ENCODE results near the gene CIBAR2. TPM values are rescaled to one million over a fixed set of nuclear protein-coding genes. Genes with fewer than 3 reads are reported as not detected.

CIBAR2 gene
- total and polyA plus RNA-seq, 2 experiments from 2014 or later: not detected

DNA sequence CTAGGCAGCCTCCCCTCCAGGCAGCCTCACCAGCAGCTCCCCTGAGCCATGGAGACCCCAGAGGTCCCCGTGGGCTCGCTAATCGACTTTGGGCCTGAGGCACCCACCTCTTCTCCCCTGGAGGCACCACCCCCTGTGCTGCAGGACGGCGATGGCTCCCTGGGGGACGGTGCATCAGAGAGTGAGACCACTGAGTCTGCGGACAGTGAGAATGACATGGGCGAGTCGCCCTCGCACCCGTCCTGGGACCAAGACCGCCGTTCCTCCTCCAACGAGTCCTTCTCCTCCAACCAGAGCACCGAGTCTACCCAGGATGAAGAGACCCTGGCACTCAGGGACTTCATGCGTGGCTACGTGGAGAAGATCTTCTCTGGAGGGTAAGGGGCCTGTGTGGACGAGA lies 45.2 kb downstream of the CIBAR2 start:
- Histone ChIP-seq H3K79me2 (ENCODE audit: insufficient read depth) (no peaks in the 10 kb centered on the region), H3F3A (ENCODE audit: insufficient read depth) (no peaks in the 10 kb centered on the region; the same call in none of the 2 replicates), H3K9me3 (ENCODE audit: low read depth) (no peaks in the 10 kb centered on the region), H3K27me3 (replicated peaks; ENCODE audit: insufficient read depth) (no peaks in the 10 kb centered on the region), H2AFZ (no peak overlapping the region), H4K20me1 (ENCODE audit: insufficient read depth) (no peaks in the 10 kb centered on the region), H3K9ac (no peak overlapping the region), H3K27ac (no peak overlapping the region), H3K36me3 (ENCODE audit: low read depth) (no peaks in the 10 kb centered on the region), H3K4me3 (no peak overlapping the region), H3K9me2 (ENCODE audit: insufficient read depth) (no peaks in the 10 kb centered on the region), H3K4me2 (ENCODE audit: unreplicated experiment) (no peak overlapping the region), H3K4me1 (ENCODE audit: insufficient read depth) (no peaks in the 10 kb centered on the region)
- in situ Hi-C loops (cut with MboI): no loop called here
- WGBS, 2 experiments (ENCODE audit: low coverage in 1 of 2, low lambda C conversion rate in 2 of 2, missing lambda C conversion rate in 2 of 2): 96 to 98% methylated on average over 18 of the region's 18 CpGs
- no peak for DNase-seq
- no peak for TF ChIP-seq EZH2 (IDR thresholded peaks at IDR 0.05; ENCODE audit: insufficient read depth, poor library complexity, severe bottlenecking)
- TF ChIP-seq EZH2phosphoT487 (IDR thresholded peaks at IDR 0.05; ENCODE audit: insufficient read depth, low read depth): no peak

DNA sequence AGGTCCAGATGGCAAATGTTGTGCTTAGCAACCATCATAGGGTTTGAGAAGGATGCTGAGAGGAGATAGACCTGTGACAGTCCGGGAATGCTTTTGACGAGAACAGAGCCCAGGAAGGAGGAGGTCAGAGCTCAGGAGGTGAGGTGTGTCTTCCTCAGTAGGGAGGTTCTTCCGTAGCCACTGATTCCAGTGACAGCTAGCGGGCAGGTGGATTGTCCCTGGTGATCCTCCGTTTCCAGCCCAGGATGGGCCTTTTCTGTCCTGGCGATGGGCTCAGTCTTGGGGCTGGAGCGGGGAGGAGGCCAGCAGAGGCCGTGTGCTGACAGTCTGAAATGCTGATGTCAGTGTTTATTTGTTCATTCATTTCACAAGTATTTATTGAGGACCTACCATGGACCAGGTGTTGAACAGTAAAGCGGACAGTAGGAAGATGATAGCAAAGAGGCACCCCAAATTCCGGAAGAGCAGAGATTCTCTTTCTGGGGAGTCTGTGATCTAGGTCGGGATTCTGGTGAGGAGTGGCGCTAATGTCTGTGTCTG lies 45.9 kb downstream of the CIBAR2 start:
- WGBS, 2 experiments (ENCODE audit: low coverage in 1 of 2, low lambda C conversion rate in 2 of 2, missing lambda C conversion rate in 2 of 2): 93 to 95% methylated on average over 12 of the region's 12 CpGs
- H3K27ac ChIP-seq: no peak overlapping the region
- no peaks in the 10 kb centered on the region for H3K4me1 ChIP-seq (ENCODE audit: insufficient read depth)
- H3F3A ChIP-seq (ENCODE audit: insufficient read depth): no peaks in the 10 kb centered on the region
- H2AFZ ChIP-seq: no peak overlapping the region
- no peak overlapping the region for H3K9ac ChIP-seq
- no peaks in the 10 kb centered on the region for H3K36me3 ChIP-seq (ENCODE audit: low read depth)
- no peak overlapping the region for H3K4me2 ChIP-seq (ENCODE audit: unreplicated experiment)
- no peaks in the 10 kb centered on the region for H3K9me3 ChIP-seq (ENCODE audit: low read depth)
- no peak overlapping the region for H3K4me3 ChIP-seq
- TF ChIP-seq EZH2phosphoT487 (IDR thresholded peaks at IDR 0.05; ENCODE audit: insufficient read depth, low read depth) (no peak), EZH2 (IDR thresholded peaks at IDR 0.05; ENCODE audit: insufficient read depth, poor library complexity, severe bottlenecking) (no peak)
- H4K20me1 ChIP-seq (ENCODE audit: insufficient read depth): no peaks in the 10 kb centered on the region
- in situ Hi-C loops (cut with MboI): no loop called here
- no peaks in the 10 kb centered on the region for H3K79me2 ChIP-seq (ENCODE audit: insufficient read depth)
- no peak for DNase-seq
- H3K9me2 ChIP-seq (ENCODE audit: insufficient read depth): no peaks in the 10 kb centered on the region
- no peaks in the 10 kb centered on the region for H3K27me3 ChIP-seq (replicated peaks; ENCODE audit: insufficient read depth)

DNA sequence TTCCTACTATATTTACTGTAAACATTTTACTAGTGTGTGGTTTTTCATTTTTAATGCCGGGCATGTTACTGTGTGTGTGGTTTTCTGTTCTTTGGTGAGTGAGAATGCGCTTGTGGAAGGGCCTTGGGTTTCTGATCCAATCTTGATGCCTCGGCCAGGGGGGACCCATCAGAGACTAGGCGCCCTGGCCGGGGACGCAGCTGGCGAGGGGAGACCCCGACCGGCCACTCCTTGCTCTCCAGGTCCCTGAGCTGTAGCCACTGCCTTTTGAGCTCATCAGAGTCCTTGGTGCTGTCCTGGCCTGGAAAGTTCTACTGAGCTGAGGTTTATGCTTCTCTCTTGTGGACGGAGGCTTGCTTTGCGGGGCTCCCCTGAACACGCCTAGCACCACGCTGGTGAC lies 47.2 kb downstream of the CIBAR2 start:
- H3K27ac ChIP-seq: no peak overlapping the region
- H3K4me2 ChIP-seq (ENCODE audit: unreplicated experiment): no peak overlapping the region
- H3K27me3 ChIP-seq (replicated peaks; ENCODE audit: insufficient read depth): no peaks in the 10 kb centered on the region
- 88 to 90% methylated on average over 13 of the region's 13 CpGs for WGBS, 2 experiments (ENCODE audit: low coverage in 1 of 2, low lambda C conversion rate in 2 of 2, missing lambda C conversion rate in 2 of 2)
- no peak for TF ChIP-seq EZH2 (IDR thresholded peaks at IDR 0.05; ENCODE audit: insufficient read depth, poor library complexity, severe bottlenecking)
- no peak for TF ChIP-seq EZH2phosphoT487 (IDR thresholded peaks at IDR 0.05; ENCODE audit: insufficient read depth, low read depth)
- no peaks in the 10 kb centered on the region for H3F3A ChIP-seq (ENCODE audit: insufficient read depth)
- DNase-seq: no peak
- H3K9me3 ChIP-seq (ENCODE audit: low read depth): no peaks in the 10 kb centered on the region
- H3K4me3 ChIP-seq: no peak overlapping the region
- no peak overlapping the region for H2AFZ ChIP-seq
- in situ Hi-C loops (cut with MboI): no loop called here
- no peaks in the 10 kb centered on the region for H3K79me2 ChIP-seq (ENCODE audit: insufficient read depth)
- H3K4me1 ChIP-seq (ENCODE audit: insufficient read depth): no peaks in the 10 kb centered on the region
- no peak overlapping the region for H3K9ac ChIP-seq
- H3K36me3 ChIP-seq (ENCODE audit: low read depth): no peaks in the 10 kb centered on the region
- H4K20me1 ChIP-seq (ENCODE audit: insufficient read depth): no peaks in the 10 kb centered on the region
- no peaks in the 10 kb centered on the region for H3K9me2 ChIP-seq (ENCODE audit: insufficient read depth)

DNA sequence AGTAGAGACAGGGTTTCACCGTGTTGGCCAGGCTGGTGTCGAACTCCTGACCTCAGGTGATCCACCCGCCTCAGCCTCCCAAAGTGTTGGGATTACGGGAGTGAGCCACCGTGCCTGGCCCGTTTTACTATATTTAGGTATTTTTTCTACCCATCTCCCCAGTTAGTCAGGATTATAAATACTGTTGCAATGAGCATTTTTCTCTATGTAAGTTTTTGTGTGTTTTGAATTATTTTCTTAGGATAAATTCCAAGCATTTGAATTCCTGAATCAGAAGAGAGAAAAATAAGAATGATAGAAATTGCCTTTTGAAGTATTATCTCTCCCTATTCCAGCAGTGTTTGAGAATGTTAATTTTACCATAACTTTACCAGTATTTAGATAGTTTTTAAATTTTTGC lies 48.1 kb downstream of the CIBAR2 start:
- Histone ChIP-seq H4K20me1 (ENCODE audit: insufficient read depth) (no peaks in the 10 kb centered on the region), H2AFZ (no peak overlapping the region), H3F3A (ENCODE audit: insufficient read depth) (no peaks in the 10 kb centered on the region), H3K27me3 (replicated peaks; ENCODE audit: insufficient read depth) (no peaks in the 10 kb centered on the region), H3K9ac (no peak overlapping the region), H3K4me2 (ENCODE audit: unreplicated experiment) (no peak overlapping the region), H3K4me1 (ENCODE audit: insufficient read depth) (no peaks in the 10 kb centered on the region), H3K9me3 (ENCODE audit: low read depth) (no peaks in the 10 kb centered on the region), H3K79me2 (ENCODE audit: insufficient read depth) (no peaks in the 10 kb centered on the region), H3K9me2 (ENCODE audit: insufficient read depth) (no peaks in the 10 kb centered on the region), H3K36me3 (ENCODE audit: low read depth) (no peaks in the 10 kb centered on the region), H3K27ac (no peak overlapping the region), H3K4me3 (no peak overlapping the region)
- no peak for TF ChIP-seq EZH2 (IDR thresholded peaks at IDR 0.05; ENCODE audit: insufficient read depth, poor library complexity, severe bottlenecking)
- TF ChIP-seq EZH2phosphoT487 (IDR thresholded peaks at IDR 0.05; ENCODE audit: insufficient read depth, low read depth): no peak
- WGBS, 2 experiments (ENCODE audit: low coverage in 1 of 2, low lambda C conversion rate in 2 of 2, missing lambda C conversion rate in 2 of 2): 95% methylated on average over 6 of the region's 6 CpGs
- in situ Hi-C loops (cut with MboI): no loop called here
- no peak for DNase-seq

DNA sequence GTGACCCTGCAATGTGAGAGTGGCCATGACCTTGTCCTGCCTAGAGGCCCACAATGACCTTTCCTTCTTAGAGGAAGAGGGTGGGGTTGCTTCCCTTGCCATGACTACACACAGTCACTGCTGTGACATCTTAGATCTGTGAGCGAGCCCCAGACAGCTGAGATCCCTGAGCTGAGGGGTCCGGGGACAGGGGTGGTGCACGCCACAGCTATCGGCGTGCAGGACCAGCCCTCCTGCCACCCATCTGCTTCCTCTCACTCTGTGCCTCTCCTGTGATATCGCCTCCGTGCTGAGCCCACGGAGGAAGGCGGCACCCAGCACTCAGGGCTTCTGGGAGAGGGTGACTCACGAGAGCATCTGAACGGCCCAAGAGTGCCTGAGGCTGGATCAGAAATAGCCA lies 49.4 kb downstream of the CIBAR2 start:
- no peaks in the 10 kb centered on the region for H3K36me3 ChIP-seq (ENCODE audit: low read depth)
- H3K9me2 ChIP-seq (ENCODE audit: insufficient read depth): no peaks in the 10 kb centered on the region
- no peaks in the 10 kb centered on the region for H3K27me3 ChIP-seq (replicated peaks; ENCODE audit: insufficient read depth)
- H3K79me2 ChIP-seq (ENCODE audit: insufficient read depth): no peaks in the 10 kb centered on the region
- no peak overlapping the region for H2AFZ ChIP-seq
- in situ Hi-C loops (cut with MboI): no loop called here
- H3F3A ChIP-seq (ENCODE audit: insufficient read depth): no peaks in the 10 kb centered on the region
- H3K4me1 ChIP-seq (ENCODE audit: insufficient read depth): no peaks in the 10 kb centered on the region
- DNase-seq: no peak
- H3K4me3 ChIP-seq: no peak overlapping the region
- no peaks in the 10 kb centered on the region for H3K9me3 ChIP-seq (ENCODE audit: low read depth)
- 88 to 91% methylated on average over 10 to 11 of the region's 11 CpGs for WGBS, 2 experiments (ENCODE audit: low coverage in 1 of 2, low lambda C conversion rate in 2 of 2, missing lambda C conversion rate in 2 of 2)
- H3K27ac ChIP-seq: no peak overlapping the region
- TF ChIP-seq EZH2 (IDR thresholded peaks at IDR 0.05; ENCODE audit: insufficient read depth, poor library complexity, severe bottlenecking): no peak
- no peak for TF ChIP-seq EZH2phosphoT487 (IDR thresholded peaks at IDR 0.05; ENCODE audit: insufficient read depth, low read depth)
- H3K9ac ChIP-seq: no peak overlapping the region
- no peak overlapping the region for H3K4me2 ChIP-seq (ENCODE audit: unreplicated experiment)
- H4K20me1 ChIP-seq (ENCODE audit: insufficient read depth): no peaks in the 10 kb centered on the region
